GM19324 (cell line): ENCODE results near the gene CAD.
"Not testable (repeated sequence)": the region's sequence is repeated elsewhere in the genome, so short reads cannot be mapped to it uniquely, and the experiment has no call there.

Source experiments
- ATAC-seq: cut with Tn5 transposase; IDR thresholded peaks from one replicate; pipeline ENCODE4 v1.9.1; 2021; ENCODE audit warnings: mild to moderate bottlenecking, moderate library complexity; ENCODE audit not compliant: unreplicated experiment, low FRiP score

CAD gene

DNA sequence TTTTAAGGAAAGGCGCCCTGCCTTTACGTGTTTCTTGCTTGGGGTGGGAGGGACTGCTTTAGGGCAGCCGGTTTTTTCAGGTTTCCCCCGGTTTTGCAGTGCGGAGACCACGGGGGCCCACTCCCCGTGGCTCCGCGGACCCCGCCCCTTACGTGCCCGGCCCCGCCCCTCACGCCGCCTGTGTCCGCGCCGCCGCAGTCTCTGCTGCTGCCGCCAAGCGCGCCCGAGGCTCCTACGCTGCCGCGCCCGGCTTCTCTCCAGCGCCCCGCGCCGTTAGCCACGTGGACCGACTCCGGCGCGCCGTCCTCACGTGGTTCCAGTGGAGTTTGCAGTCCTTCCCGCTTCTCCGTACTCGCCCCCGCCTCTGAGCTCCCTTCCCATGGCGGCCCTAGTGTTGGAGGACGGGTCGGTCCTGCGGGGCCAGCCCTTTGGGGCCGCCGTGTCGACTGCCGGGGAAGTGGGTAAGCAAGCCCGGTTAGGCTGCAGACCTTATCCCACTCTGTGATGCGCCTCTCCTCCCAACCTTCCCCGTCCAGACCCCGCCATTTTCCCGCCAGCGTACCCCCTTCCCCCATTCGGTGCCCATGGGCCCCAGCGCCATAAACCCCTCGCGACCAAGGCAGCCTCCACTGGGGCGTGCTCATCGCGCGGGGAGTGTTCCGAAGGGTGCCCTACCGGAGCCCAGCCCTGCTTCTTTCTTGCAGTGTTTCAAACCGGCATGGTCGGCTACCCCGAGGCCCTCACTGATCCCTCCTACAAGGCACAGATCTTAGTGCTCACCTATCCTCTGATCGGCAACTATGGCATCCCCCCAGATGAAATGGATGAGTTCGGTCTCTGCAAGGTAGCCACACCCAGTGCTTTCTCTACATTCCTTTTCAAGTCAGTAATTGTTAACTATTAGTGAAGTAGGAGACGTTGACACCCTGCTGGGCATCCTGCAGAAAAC is at the start of gene CAD:
TSS of gene CAD (plus strand) at position 197 of the 949 bp plus-strand sequence. CDS start at position 380, 183 bp downstream.
- peak; percentile 71 for ATAC-seq

DNA sequence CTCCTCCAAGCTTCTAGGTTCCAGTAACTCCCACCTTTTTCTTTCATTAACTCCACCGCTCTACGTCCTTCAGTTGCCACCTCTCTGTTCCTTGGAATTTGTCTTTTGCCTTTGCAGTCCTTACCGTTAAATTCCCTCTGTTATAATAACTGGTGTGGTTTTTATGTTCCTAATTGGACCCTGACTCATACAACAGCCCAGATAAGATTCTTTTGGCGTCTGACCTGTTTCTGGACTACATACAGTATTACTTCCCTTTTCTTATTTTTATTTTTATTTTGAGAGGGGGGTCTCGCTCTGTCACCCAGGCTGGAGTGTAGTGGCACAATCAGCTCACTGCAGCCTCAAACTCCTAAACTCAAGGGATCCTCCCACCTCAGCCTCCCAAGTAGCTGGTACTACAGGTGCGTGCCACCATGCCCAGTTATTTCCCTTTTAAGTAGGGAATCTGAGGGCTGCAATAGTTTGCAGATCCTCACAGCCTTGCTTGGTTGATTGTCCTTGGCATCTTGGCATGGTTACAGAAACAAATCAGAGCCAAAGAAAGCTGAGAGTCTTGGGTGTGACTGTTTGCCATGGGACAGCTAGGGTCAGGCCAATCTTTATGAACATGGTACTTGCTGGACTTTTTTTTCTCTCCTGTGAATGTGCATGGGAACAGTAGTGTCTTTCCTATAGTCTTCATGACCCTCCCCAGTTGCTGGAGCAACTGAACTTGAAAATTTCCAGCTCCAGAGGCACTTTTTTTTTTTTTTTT is 46.4 kb upstream of the CAD start:
- no peak for ATAC-seq

DNA sequence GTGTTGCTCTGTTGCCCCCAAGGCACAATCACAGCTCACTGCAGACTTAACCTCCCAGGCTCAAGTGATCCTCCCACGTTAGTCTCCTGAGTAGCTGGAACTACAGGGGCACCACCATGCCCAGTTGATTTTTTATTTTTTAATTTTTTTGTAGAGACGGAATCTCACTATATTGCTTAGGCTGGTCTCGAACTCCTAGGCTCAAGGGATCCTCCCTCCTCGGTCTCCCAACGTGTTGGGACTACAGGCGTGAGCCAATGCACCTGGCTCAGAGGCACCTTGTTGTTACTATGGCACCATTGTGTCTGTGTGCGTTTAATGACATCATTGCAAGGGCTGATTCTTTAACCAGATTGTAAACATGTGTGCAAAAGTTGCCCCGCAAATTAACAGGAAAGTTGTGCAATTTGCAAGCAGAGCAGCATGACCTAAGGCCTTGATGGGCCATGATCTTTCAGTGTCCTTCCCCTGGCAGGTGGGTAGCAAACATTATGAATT is 45.8 kb upstream of the CAD start:
- ATAC-seq, result no peak

DNA sequence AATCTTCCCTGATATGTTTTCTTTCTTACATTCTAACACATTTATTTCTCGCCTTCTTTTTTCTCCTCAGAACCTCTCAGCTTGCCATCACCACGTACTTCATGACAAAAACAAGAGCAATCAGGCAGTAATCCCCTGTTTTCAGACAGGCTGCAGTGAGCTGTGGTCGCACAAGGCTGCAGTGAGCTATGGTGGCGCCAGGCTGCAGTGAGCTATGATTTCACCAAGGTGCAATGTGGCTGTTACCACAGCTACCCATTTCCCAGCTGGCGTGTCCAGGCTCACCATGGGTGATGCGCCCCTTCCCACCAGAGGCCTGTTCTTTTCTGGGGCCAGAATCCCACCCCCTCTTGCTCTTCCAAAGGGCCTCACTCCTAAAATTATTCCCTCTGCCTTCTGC is 42.5 kb upstream of the CAD start:
- ATAC-seq, result no peak

DNA sequence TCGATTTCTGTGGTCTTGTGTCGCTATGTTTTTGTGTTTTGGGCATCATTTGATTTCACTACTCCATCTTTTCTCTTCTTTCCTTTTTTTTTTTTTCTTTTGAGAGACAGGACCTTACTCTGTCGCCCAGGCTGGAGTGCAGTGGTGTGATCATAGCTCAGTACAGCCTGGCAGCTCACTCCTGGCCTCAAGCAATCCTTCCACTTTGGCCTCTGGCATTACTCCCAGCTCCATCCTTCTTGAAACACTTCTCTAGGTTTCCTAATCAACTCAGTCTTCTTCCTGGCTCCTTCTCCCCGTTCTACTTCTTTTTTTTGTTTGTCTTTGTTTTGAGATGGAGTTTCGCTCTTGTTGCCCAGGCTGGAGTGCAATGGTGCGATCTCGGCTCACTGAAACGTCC is 41.8 kb upstream of the CAD start:
- no peak for ATAC-seq

DNA sequence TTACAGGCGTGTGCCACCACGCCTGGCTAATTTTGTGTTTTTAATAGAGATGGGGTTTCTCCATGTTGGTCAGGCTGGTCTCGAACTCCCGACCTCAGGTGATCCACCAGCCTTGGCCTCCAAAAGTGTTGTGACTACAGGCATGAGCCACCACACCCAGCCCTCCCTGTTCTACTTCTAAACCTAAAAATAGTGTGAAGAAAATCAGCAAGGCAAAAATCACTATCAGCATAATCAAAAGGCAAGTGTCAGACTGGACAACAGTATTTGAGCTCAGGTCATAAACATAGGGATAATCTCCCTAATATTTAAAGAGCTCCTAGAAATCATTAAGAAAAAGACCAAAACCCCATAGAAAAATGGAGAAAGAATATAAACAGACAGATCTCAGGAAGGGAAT is 41.4 kb upstream of the CAD start:
- ATAC-seq, result not testable (repeated sequence)

DNA sequence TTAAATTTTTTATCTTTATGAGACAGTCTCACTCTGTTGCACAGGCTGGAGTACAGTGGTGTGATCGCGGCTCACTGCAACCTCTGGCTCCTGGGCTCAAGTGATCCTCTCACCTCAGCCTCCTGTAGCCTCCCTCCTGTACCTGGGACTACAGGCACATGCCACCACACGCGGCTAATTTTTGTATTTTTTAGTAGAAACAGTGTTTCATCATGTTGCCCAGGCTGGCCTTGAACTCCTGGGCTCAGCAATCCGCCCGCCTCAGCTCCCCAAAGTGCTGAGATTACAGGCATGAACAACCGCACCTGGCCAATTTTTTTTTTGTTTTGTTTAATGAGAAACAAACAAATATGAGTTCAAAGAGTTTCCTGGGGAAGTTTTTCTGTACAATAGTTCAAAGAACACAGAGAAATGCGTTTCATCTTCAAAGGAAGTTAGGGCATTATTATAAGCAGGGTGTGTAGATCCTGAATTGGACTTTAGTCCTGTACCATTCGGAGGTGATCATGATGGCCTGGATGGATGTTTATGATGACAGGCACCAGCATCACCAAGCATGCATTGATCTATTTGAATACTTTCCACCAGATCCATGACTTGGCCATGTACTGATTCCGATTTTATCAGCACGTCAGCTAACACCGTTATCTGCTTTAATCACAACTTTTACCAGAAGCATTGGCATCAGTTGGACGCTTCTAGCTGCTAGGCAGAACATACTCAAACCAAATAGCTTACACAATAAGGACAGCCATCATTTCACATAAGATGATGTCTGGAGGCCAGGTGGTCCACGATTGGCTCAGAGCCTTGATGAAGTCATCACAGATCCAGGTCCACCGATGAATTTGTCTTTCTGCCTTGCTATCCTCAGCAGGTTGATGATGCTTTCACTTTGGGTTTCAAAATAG is 39.5 kb upstream of the CAD start:
- no peak for ATAC-seq

DNA sequence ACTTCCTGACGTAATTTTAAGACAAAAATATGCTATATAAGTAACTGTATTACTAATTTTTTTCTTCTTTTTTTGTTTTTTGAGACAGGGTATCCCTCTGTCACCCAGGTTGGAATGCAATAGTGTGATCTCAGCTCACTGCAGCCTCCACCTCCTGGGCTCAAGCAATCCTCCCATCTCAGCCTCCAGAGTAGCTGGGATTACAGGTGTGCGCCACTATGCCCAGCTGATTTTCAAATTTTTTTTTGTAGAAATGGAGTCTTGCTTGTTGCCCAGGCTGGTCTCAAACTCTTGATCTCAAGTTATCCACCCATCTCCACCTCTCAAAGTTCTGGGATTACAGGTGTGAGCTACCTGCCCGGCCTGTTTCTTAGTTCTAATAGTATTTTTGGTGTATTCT is 38.7 kb upstream of the CAD start:
- no peak for ATAC-seq

DNA sequence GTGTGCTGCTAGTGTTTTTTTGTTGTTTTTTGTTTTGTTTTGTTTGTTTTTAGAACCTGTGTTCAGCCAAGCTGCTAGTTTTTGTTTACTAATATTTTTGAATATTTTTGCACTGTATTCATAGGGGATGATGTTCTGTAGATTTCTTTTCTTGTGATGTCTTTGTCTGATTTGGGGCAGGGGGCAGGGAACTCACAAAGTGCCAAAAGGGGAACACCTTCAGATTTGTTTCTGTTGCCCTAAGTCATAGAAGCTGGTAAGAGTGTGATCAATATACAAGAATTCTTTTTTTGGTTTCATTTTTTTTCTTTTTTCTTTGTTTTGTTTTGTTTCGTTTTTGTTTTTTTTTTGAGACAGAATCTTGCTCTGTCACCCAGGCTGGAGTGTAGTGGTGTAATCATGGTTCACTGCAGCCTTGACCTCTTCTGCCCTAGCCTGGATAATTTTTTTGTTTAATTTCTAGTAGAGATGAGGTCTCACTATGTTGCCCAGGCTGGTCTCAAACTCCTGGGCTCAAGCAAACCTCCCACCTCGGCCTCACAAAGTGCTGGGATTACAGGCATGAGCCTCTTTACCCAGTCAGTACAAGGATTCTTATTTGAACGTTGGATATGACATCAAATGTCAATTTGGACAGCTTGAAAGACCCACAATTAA is 37.7 kb upstream of the CAD start:
- no peak for ATAC-seq

DNA sequence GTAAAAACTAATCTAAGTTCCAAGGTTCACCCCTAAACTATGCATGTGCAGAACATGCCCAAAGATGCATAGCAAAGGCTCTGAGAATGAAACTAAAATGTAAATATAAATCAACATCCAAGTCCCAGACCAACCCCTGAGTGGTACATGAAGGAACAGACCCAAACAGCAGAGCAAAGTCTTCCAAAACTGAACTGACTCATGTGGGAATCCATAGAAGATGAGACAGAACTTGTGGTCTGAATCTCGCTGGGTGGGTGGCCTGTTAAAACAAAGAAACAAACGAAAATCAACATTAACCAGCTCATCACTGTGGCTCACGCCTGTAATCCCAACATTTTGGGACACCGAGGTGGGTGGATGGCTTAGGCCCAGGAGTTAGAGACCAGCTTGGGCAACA is 34.8 kb upstream of the CAD start:
- no peak for ATAC-seq

DNA sequence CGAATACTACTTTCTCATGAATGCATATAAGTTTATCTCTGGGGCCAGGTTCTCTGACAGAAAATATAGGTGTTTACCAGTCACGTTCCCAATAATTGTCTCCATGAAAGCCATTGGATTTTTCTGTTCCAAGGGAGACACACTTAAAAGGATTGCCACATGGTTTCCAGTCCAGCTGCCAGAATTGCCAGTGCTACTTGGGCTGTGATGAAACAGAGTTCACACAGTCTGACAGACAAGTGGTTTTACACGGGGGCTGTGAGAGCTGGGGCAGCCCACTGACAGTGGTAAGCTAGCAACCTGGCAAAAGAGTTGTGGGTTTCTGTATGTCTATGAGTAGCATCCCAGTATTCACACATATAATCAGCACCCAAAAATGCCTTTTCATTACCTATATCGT is 33.1 kb upstream of the CAD start:
- ATAC-seq, result no peak

DNA sequence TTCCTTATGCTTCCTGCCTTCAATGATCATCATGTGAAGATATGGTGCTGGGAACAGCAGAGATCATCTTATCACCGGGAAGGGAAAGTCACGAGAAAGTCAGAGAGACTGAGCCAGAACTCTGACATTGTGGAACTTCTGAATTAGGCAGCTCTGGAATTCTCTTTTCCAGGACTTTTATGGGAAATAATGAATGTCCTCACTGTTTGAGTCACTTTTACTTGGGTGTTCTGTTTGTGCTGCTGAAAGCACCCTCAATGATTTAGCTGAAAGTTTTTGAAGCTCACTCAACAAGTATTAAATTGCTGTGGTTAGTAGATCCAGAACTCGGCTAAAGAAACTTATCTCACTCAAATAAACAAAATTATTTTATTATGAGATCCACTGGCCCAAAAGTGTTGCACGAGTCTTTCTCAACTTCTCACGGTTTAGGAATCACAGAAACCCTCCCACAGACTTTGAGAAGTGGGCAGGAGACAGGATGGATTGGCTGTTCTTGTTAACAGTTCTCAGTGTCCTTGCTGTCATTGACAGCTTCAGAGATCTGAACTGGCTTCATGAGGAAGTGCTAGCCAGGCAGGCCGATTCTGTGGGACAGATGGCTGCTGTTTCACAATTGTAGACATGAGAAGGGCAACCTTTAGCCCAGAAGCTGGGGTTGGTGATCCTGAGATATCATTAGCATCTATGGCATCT is 31.7 kb upstream of the CAD start:
- ATAC-seq, result no peak

DNA sequence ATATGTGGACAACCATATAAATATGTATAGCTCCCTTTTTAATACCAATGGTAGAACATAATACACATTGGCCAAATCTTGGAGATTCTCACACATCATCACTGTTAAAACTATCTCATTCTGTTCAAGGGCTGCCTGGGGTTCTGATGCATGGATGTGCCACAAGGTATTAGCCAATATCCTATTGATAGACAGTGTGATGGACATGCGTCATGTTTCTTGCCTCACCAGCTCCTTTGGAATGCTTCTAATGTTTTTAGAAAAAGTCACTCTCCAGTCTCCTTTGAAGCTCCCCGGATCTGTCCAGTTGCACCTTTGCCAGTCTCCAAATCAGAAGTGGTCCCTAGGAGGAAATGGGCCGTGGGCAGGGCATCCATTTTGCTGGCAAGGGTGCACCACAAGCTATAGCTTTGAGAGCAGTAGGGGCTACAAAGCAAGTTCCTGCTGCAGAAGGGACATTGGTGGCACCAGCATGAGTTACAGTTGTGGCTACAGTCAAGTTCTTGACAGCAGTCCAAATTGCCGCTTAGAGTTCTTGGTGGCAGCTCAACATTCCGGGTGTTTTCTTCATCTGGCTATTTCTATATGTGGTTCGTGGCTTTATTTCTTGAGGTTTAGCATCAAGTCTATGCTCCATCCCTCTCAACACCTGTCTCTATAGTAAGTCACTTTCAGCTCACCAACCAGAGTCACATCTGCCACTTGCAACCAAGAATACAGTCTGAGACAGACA is 30.4 kb upstream of the CAD start:
- no peak for ATAC-seq

DNA sequence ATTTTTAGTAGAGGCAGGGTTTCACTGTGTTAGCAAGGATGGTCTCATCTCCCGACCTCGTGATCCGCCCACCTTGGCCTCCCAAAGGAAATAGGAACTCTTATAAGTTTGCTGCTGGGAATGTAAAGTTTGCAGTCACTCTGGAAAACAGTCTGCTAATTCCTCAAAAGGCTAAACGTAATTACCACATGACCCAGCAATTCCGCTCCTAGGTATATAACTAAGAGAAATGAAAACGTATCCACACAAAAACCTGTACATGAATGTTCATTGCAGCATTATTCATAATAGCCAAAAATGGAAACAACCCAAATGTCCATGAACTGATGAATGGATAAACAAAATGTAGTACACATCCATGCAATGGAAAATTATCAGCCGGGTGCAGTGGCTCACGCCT is 27.2 kb upstream of the CAD start:
- no peak for ATAC-seq

DNA sequence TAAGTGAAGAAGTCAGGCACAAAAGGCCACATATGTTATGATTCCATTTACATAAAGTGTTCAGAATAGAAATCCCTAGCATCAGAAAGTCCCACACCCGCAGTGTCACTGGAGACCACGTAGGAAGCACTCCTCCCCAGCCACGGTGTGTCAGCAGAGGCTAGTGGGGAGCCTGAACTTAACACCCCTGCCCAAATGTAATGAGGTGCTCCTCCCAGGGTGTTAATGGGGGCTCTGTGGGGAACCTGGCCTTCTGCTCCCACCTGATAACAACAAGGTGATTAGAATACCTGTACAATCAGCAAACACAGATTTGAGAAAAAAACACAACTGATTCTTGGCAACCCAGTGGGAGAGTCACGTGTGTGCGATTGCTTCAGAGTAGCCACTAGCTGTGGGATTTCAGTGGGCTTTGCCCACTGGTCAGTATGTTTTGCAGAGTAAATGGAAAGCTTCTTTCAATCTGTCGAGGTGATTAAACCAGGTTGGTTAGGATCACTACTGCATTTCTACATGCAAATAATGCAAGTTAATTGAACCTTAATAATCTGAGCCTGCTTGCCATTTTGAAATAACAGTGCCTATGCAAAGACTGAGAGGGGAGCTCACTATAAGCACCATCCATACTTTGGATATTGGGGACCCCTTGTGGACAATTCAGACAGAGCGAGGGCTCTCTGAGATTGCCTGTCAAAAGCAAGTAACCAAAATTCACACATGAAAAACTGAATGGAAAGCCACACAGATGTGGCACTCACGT is 25.9 kb upstream of the CAD start:
- ATAC-seq, result no peak

DNA sequence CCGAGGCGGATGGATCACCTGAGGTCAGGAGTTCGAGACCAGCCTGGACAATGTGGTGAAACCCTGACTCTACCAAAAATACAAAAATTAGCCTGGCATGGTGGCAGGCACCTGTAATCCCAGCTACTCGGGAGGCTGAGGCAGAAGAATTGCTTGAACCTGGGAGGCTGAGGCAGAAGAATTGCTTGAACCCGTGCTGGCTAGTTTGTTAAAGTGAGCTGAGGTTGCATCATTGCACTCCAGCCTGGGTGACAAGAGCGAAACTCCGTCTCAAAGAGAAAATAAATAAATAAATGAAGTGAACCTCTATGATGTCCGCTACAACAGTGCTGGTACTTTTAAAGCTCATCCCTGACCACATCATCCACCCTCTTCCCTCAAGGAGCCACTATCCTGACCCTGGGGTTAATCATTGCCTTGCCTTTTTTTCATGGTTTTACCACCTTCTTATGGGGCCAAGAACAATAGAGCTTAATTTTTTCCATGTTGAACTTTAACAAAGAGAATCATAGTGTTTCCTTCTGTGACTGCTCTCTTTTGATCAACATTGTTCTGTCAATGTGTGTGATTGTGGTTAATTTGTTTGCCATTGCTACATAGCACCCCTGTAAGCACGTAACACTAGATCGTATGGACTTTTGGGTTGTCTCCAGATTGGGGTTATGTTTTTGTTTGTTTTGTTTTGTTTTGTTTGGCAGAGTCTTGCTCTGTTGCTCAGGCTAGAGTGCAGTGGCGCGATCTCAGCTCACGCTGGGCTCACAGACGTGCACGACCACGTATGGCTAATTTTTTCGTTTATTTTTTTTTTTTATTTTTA is 22.4 kb upstream of the CAD start:
- ATAC-seq, result no peak

DNA sequence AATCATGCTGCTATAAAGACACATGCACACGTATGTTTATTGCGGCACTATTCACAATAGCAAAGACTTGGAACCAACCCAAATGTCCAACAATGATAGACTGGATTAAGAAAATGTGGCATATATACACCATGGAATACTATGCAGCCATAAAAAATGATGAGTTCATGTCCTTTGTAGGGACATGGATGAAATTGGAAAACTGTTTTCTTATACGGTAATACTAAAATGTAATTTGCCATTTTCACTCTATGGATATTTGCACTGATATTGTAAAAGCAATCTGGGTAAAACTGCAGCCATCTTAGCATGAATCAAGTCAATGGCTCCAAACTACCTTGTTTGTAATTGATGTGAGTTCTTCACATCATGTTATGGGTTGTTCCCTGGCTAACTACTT is 21.4 kb upstream of the CAD start:
- ATAC-seq, result not testable (repeated sequence)
